K562 treated with DMSO at 1 percent for 12 hours (cell line): ENCODE measurements around the gene GLIPR1L1. TPM values are rescaled to one million over a fixed set of nuclear protein-coding genes. Genes with fewer than 3 reads are reported as not detected.

Source experiments
- total RNA-seq: library from RNA; unstranded; fragments of 300-600 nt; gene quantifications from 2 replicates; pipeline ENCODE4 v1.2.3, GENCODE V29; 2022; ENCODE audit not compliant: insufficient read depth

GLIPR1L1 gene
- total RNA-seq: not detected in 2 replicates

GRCh38 chr12:75334384-75335030 lies at the start of gene GLIPR1L1:
TSS of gene GLIPR1L1 (plus strand) at chr12:75334670. CDS start at chr12:75334729, 59 bp downstream.

GRCh38 chr12:75329918-75330826 lies 4.3 kb upstream of the GLIPR1L1 start, which contains the start of gene CAPS2:
TSS of gene CAPS2 (minus strand) at chr12:75330324. CDS start at chr12:75326498, 3,826 bp downstream.

GRCh38 chr12:75390899-75391538 lies 56.5 kb downstream of the GLIPR1L1 start, which contains the start of gene GLIPR1L2:
TSS of gene GLIPR1L2 (plus strand) at chr12:75391089. CDS start at chr12:75391117, 28 bp downstream.

Other genes starting within 250 kb of the GLIPR1L1 start
- not detected in 2 replicates for gene KCNC2, start 124.8 kb upstream of the GLIPR1L1 start, total RNA-seq
- 1.3 TPM in 1 of 2 replicates, not detected in the other for gene CAPS2, start 4.3 kb upstream of the GLIPR1L1 start, total RNA-seq
- gene GLIPR1L2, start 56.4 kb downstream of the GLIPR1L1 start, total RNA-seq: not detected in 2 replicates
- 0.78 and 1.9 TPM in 2 replicates for gene GLIPR1, start 146.1 kb downstream of the GLIPR1L1 start, total RNA-seq
- gene KRR1, start 176.9 kb downstream of the GLIPR1L1 start, total RNA-seq: 6.2 and 19.8 TPM in 2 replicates